ENCODE measurements around the gene ARPC5L. TPM values are rescaled to one million over a fixed set of nuclear protein-coding genes. Genes with fewer than 3 reads are reported as not detected.
"Not testable (repeated sequence)": the region's sequence is repeated elsewhere in the genome, so short reads cannot be mapped to it uniquely, and the experiment has no call there.

The ARPC5L gene
- total RNA-seq, 1 experiment from 2014 or later = 42.4 TPM

GRCh38 chr9:124914753-124915405 is 52.9 kb downstream of the ARPC5L start:
- Histone ChIP-seq H3K4me3 (ENCODE audit: insufficient read depth, low read depth, low read length) (no peak overlapping the region), H3K27me3 (ENCODE audit: control insufficient read depth, insufficient read depth, low read length) (no peaks in the 10 kb centered on the region), H3K36me3 (replicated peaks; ENCODE audit: control insufficient read depth, insufficient read depth, low read length) (peaks cover 3% of the 10 kb centered on the region)
- DNase-seq = no peak

DNA sequence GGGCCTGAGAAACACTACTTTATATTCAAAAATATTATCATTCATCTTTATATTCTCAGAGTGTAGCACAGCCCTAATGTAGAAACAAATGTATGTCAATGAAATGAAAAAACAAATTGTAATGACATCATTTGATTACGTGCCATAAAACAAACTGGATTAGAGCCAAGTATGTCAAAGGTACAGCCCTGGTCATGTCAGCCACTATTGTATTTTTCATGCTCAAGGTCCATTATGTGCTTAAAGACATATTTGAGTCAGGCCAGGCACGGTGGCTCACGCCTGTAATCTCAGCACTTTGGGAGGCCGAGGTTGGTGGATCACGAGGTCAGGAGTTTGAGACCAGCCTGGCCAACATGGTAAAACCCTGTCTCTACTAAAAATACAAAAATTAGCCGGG is 58.5 kb downstream of the ARPC5L start:
- not testable (repeated sequence) for H3K4me3 ChIP-seq (ENCODE audit: insufficient read depth, low read depth, low read length); DNase-seq; H3K36me3 ChIP-seq (replicated peaks; ENCODE audit: control insufficient read depth, insufficient read depth, low read length); H3K27me3 ChIP-seq (ENCODE audit: control insufficient read depth, insufficient read depth, low read length)

Other genes starting within 250 kb of the ARPC5L start
- gene NR6A1, start 90.8 kb upstream of the ARPC5L start, total RNA-seq (2014; rRNA removed; shearing (Covaris generic)) = 91.1 and 97.7 TPM in 2 replicates
- 5.6 and 7.4 TPM in 2 replicates for gene OLFML2A, start 85.0 kb upstream of the ARPC5L start, total RNA-seq (2014; rRNA removed; shearing (Covaris generic))
- not detected in 2 replicates for gene WDR38, start 8.7 kb upstream of the ARPC5L start, total RNA-seq (2014; rRNA removed; shearing (Covaris generic))
- gene RPL35, start 173 bp upstream of the ARPC5L start, total RNA-seq (2014; rRNA removed; shearing (Covaris generic)) = 2,762 and 3,564 TPM in 2 replicates
- 3.7 and 3.9 TPM in 2 replicates for gene GOLGA1, start 79.0 kb downstream of the ARPC5L start, total RNA-seq (2014; rRNA removed; shearing (Covaris generic))

All from H7 (cell line).